Gastroesophageal sphincter (tissue), 4 donors: ENCODE data around the gene SI. TPM values are rescaled to one million over a fixed set of nuclear protein-coding genes. Genes with fewer than 3 reads are reported as not detected.

ENCODE experiments used
- ATAC-seq: fragments of 150-250 bp; one replicate; pipeline ENCODE4 v1.9.1; 2016; ENCODE audit warnings: mild to moderate bottlenecking, moderate library complexity
- H3K27ac ChIP-seq, 4 donors: fragments of 200-600 bp; sonication (generic) in 3 of 4; 1 replicate in 3 of 4; 2 replicates in 1 of 4; pipeline ENCODE4 v1.5.1; 2016 to 2019
- H3K27me3 ChIP-seq: fragments of 200-600 bp; sonication (generic); one replicate; pipeline ENCODE4 v1.5.1; 2019
- H3K36me3 ChIP-seq, 2 donors: fragments of 200-600 bp; sonication (generic); one replicate each; pipeline ENCODE4 v1.5.1; 2019; ENCODE audit warnings: control low read depth in 1 of 2
- H3K4me1 ChIP-seq, 3 donors: fragments of 200-600 bp; sonication (generic); 1 replicate in 2 of 3; 2 replicates in 1 of 3; pipeline ENCODE4 v1.5.1; 2016 to 2019; ENCODE audit warnings: control low read depth in 2 of 3
- H3K4me3 ChIP-seq, 2 donors: fragments of 200-600 bp; sonication (generic); one replicate each; pipeline ENCODE4 v1.5.1; 2019; ENCODE audit warnings: mild to moderate bottlenecking in 1 of 2, moderate library complexity in 1 of 2
- H3K9me3 ChIP-seq, 3 donors: fragments of 200-600 bp; sonication (generic); one replicate each; pipeline ENCODE4 v1.5.1; 2017 to 2019; ENCODE audit warnings: control low read depth in 2 of 3
- EP300 ChIP-seq: sonication (generic); formaldehyde crosslinking; IDR thresholded peaks from one replicate; pipeline ENCODE4 v1.6.1; 2017; ENCODE audit warnings: antibody characterized with exemption, mild to moderate bottlenecking
- POLR2A ChIP-seq, 2 donors: fragments of 450-650 bp; IDR thresholded peaks; one replicate each; pipeline ENCODE4 v1.6.1; 2017; ENCODE audit warnings: antibody characterized with exemption in 2 of 2, mild to moderate bottlenecking in 2 of 2, moderate library complexity in 1 of 2
- POLR2AphosphoS5 ChIP-seq: sonication (generic); formaldehyde crosslinking; IDR thresholded peaks from one replicate; pipeline ENCODE4 v1.6.1; 2017; ENCODE audit warnings: antibody characterized with exemption
- WGBS, 2 donors: methylation state at CpG; one replicate each; pipeline ENCODE4 v1.1.5; 2018; ENCODE audit warnings: low coverage in 1 of 2; 5-methylcytosine and 5-hydroxymethylcytosine counted together
- small RNA-seq, 4 donors: library from RNA; depleted of rRNA; stranded (forward); fragments of <200 nt; gene quantifications; one replicate each; pipeline ENCODE3, GENCODE V24; 2016
- total RNA-seq, 4 donors: library from RNA; depleted of rRNA; stranded (reverse); fragments of >200 nt; gene quantifications; one replicate each; pipeline ENCODE4 v1.1.0, GENCODE V29; 2016
- TF ChIP-seq, protein P1 (sequence below), 4 experiments: fragments of 200-600 bp in 2 of 4; fragments of 450-650 bp in 2 of 4; sonication (generic) in 1 of 4; IDR thresholded peaks; one replicate each; pipeline ENCODE4 v1.5.1; 2017 to 2019; ENCODE audit warnings: antibody characterized with exemption in 4 of 4, mild to moderate bottlenecking in 2 of 4, moderate library complexity in 2 of 4

The SI gene
- total RNA-seq, 4 donors from 2014 or later, result not detected

DNA sequence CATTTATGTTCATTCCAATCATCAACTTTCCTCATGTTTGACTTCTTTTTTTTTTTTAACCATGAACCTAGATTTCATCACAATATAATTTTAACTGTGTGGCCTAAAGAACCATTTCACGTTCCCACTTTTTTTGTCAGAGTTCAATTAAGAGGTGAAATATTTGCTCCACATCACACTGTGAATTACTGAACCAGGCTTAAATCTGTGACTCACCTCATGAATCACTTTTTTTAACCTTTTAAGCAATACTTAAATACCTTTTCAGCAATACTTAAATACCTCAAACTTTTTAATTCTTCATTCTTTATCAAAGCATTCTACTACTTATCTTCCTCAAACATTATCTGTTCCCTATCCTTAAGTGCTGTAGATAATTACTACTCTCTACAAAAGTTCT, 137.6 kb downstream of the SI start:
- H3K27me3 ChIP-seq, result no peaks in the 10 kb centered on the region
- no peaks in the 10 kb centered on the region for H3K36me3 ChIP-seq
- H3K9me3 ChIP-seq, result no peaks in the 10 kb centered on the region
- H3K27ac ChIP-seq, result no peak overlapping the region
- no peaks in the 10 kb centered on the region for H3K4me1 ChIP-seq
- no peak for ATAC-seq
- no peak overlapping the region for H3K4me3 ChIP-seq
- TF ChIP-seq POLR2AphosphoS5, result no peak
- TF ChIP-seq, protein P1, sequence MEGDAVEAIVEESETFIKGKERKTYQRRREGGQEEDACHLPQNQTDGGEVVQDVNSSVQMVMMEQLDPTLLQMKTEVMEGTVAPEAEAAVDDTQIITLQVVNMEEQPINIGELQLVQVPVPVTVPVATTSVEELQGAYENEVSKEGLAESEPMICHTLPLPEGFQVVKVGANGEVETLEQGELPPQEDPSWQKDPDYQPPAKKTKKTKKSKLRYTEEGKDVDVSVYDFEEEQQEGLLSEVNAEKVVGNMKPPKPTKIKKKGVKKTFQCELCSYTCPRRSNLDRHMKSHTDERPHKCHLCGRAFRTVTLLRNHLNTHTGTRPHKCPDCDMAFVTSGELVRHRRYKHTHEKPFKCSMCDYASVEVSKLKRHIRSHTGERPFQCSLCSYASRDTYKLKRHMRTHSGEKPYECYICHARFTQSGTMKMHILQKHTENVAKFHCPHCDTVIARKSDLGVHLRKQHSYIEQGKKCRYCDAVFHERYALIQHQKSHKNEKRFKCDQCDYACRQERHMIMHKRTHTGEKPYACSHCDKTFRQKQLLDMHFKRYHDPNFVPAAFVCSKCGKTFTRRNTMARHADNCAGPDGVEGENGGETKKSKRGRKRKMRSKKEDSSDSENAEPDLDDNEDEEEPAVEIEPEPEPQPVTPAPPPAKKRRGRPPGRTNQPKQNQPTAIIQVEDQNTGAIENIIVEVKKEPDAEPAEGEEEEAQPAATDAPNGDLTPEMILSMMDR (IDR thresholded peaks at IDR 0.05), result no peak
- no peak for TF ChIP-seq EP300
- no peak for TF ChIP-seq POLR2A (IDR thresholded peaks at IDR 0.05)
- 33 to 83% methylated on average over 1 of the region's 1 CpG for WGBS, 2 donors

DNA sequence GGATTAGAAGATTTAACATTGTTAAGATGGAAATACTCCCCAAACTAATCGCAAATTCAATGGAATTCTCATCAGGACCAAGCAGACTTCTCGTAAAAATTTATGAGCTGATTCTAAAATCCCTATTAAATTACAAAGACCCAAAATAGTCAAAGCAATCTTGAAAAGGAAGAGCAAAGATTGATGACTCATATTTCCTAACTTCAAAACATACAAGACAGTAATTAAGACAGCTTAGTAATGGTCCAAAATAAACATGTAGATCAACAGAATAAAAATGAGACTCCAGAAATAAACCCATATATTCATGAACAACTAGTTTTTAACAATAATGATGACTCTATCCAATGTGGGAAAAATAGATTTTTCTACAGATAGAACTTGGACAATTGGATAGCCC, 148.7 kb downstream of the SI start:
- 72 to 80% methylated on average over 2 of the region's 2 CpGs for WGBS, 2 donors
- H3K4me3 ChIP-seq, result no peak overlapping the region
- no peaks in the 10 kb centered on the region for H3K9me3 ChIP-seq
- H3K36me3 ChIP-seq, result no peaks in the 10 kb centered on the region
- ATAC-seq, result no peak
- no peak overlapping the region for H3K27ac ChIP-seq
- no peaks in the 10 kb centered on the region for H3K27me3 ChIP-seq
- no peaks in the 10 kb centered on the region for H3K4me1 ChIP-seq
- TF ChIP-seq POLR2AphosphoS5 (no peak), POLR2A (IDR thresholded peaks at IDR 0.05) (no peak), EP300 (no peak)
- TF ChIP-seq, protein P1 (IDR thresholded peaks at IDR 0.05), result no peak

Small RNA genes within 50 kb of the gene (small RNA-seq; reads per million reads assigned to genes)
- gene RF00019, result 0 reads per million in 4 donors

Other genes starting within 250 kb of the SI start
- gene SLITRK3, start 117.9 kb upstream of the SI start, total RNA-seq, result 10 to 100 TPM; 12.7 to 24.3 (median 14.4) TPM